ENCODE results near the gene NRXN2.

DNA sequence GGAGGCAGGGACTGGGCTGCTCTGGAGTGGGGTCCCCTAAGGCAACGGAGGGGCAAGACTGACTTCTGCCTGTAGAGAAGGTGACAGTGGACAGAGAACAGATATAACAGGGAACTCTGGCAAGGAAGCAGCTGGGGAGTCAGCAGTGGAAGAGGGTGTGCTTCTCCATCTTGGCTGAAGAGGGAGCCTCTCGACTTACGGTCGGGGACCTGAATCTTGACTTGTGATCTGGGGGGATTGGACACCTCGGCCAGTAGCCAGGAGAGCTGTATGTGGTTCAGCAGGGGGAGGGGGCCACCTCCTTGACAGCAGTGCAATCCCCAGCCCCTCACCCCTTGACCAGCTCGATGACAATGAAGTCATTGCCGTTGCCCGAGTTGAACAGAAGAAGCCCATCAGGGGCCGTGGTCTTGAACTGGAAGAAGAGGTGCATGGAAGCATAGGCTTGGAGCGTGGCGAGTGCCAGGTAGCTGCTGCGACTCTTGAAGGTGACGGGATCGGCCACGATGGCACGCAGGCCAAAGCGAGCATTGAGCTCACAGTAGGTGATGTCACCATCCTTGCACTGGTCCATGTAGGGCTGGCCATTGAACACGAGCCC, 72.0 kb downstream of the NRXN2 start:
- no peak for TF ChIP-seq POLR2A (IDR thresholded peaks at IDR 0.05)
- TF ChIP-seq CTCF (IDR thresholded peaks at IDR 0.05) = peak in 4 of 6 experiments; percentile 9 to 27 (median 16)
